ENCODE data around the gene COL25A1. TPM values are rescaled to one million over a fixed set of nuclear protein-coding genes. Genes with fewer than 3 reads are reported as not detected.

COL25A1 gene
- total RNA-seq, 1 donor from 2014 or later, result 8.6 TPM

DNA sequence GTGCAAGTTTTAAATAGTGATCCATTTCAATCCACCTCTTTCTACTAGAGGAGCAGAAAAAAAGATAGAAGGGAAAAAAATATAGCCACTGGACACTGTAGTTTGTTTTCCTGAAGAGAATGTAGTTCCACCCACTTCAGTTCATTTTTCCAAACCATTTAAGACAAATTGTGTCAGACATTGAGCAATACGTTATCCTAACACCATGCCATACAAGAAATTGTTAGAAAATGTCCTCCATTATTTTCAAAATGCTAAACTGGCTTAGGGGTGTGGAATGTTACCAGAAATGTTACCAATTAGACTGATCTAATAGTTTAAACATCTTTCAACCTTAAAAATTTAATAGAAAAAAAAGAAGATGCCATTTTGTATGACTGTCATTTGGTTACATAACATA, 491.0 kb downstream of the COL25A1 start:
- no peak for DNase-seq

GRCh38 chr4:108810087-108810486, 492.4 kb downstream of the COL25A1 start:
- DNase-seq, result no peak

- no peak for DNase-seq
Observed at GRCh38 chr4:108804648-108805273, 497.7 kb downstream of the COL25A1 start.

GRCh38 chr4:108799306-108799705, 503.2 kb downstream of the COL25A1 start:
- no peak for DNase-seq

DNA sequence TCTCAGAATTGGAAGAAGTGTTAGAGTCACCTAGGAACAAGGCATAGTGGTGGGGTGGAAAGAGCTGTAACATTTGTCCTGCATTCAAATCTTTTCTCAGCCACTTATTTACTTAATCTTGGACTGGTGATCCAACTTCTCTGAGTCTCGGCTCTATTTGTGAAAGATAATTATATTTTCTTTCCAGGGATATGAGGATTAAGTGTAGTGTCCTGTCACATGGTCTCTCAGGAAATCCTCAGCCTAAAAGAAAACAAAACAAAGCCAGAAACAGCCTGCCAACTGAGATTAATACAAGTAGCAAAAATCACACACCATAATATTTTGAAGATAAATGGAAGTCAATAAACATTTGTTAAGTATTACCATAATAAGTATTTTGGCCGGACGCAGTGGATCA, 506.3 kb downstream of the COL25A1 start:
- no peak for DNase-seq

DNA sequence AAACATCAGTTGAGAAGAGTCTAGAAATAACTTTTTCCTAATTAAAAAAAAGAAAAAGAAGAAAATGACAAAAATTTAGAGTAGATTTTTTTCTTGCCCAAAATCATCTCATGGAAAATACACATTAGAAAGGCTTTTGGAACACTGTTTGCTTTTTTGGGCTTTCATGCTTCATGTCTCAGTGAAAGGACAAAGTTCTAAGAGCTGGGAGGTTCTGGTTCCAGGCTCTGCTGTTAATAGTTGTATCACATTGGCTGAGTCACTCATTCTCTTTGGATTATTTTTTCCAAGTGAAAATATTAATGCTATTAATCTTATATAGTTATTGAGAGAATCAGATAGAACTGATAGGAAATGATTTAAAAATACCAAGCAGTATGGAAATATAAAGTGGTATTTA, 506.7 kb downstream of the COL25A1 start:
- no peak for DNase-seq

- no peak for DNase-seq
Observed at GRCh38 chr4:108794136-108794535, 508.3 kb downstream of the COL25A1 start.

GRCh38 chr4:108793415-108793814, 509.0 kb downstream of the COL25A1 start:
- no peak for DNase-seq

- no peak for DNase-seq
Observed at GRCh38 chr4:108788731-108789130, 513.7 kb downstream of the COL25A1 start.

GRCh38 chr4:108787724-108788123, 514.7 kb downstream of the COL25A1 start:
- DNase-seq, result no peak

DNA sequence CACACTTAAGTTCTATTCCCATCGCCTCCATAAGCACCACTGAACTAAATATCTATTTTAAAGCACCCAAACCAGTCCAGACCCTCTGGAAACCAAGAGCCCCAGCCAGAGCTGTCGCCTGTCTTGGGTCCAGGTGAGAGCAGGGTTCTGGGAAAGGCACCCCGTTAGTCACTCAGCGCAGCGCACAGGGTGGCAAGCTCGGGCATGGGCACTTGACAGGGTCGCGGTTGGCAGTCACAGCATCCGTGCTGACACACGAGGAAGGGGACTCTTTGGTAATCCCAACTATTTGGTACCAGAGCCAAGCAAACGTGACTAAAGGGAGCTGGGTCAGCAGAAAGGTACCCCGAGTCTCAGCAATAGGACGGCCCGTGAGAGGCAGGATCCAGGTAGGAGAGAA, 515.4 kb downstream of the COL25A1 start:
- DNase-seq, result no peak

- no peak for DNase-seq
Observed at GRCh38 chr4:108786351-108786750, 516.1 kb downstream of the COL25A1 start.

DNA sequence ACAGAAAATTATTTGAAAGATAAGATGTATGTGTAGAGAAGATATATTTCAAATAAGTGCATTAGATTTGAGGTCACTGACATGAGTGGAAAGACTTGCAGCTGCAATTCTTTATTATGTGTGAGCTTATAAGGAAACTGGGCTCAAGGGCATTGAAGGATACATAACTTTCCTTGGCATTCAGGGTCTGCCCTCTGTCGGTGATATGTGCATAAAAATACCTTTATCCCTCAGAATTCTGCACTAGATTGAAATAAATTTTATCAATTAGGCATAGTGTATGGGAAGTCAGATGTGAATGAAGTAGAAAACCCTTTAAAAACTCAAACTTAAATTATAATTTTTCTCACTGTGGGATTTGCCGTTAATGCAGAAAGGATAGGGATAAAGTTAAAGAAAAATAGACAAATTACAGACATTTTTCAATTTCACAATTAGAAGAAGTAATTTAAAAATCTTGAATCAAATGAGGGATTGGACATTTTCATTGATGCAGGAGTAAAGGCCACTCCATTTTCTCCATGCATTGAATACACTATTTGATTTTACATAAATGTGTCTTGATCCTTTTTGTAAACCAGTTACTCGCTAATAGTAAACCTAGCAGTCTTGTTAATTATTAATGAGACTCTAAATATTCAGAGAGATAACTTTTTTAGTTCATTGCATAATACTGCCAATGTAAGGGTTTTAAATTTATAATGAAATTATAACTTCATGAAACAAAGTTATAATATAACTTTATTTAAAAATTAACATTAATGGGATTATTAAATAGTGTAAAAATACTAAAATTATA, 518.6 kb downstream of the COL25A1 start:
- no peak for DNase-seq

GRCh38 chr4:108779958-108780357, 522.5 kb downstream of the COL25A1 start:
- no peak for DNase-seq

DNA sequence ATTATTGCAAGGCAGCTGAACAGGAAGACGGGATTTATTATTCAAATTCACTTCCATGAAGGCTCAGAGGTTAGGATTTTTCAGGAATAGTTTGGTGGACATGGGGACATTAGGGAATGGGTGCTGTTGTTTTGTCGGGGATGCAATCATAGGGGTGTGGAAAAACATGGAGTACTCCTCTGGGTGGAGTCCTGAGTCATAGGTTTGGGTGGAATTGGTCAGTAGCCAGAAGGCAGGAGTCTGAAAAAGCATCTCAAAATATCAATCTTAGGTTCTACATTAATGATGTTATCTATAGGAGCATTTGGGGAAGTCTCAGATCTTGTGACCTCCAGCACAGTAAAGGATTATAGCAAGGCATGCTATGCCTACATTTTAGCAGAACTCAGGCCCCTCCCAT, 525.1 kb downstream of the COL25A1 start:
- DNase-seq, result no peak

- no peak for DNase-seq
Observed at GRCh38 chr4:108775921-108776320, 526.5 kb downstream of the COL25A1 start.

- no peak for DNase-seq
Observed at GRCh38 chr4:108774809-108775530, 527.5 kb downstream of the COL25A1 start.

DNA sequence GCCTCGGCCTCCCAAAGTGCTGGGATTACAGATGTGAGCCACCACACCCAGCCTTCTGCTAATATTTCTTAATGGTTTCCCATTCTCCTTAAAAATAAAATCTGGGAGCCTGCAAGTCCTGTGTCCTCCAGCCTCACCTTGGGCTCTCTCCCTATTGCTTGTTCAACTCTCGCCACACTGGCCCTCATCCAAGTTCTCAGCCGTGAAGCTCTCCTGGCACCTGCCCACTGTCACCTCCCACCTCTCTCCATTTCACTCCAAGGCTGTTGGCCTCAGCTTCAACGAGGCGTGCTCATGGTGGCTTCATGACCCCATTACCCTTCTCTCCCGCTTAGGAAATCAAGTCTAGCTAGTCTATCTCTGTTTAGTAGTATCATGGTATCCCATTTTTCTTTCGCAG, 530.1 kb downstream of the COL25A1 start:
- DNase-seq, result no peak

- DNase-seq, result no peak
Observed at GRCh38 chr4:108766058-108766457, 536.4 kb downstream of the COL25A1 start.

DNA sequence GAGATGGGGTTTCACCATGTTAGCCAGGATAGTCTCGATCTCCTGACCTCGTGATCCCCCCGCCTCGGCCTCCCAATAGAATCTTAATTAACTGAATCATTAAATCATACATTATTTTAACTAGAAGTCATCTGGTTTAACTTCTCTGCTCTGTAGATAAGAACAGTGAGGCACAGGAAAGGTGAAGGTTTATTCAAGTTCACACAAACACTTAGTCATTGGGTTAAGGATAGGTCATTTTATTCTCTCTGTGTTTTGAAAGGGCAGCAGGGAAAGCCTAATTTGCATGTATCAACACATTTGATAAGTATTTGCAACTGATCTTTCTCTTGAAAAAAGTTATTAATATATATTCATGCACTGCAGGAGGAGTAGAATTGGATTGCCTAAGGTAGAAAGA, 538.5 kb downstream of the COL25A1 start:
- DNase-seq, result no peak

- no peak for DNase-seq
Observed at GRCh38 chr4:108763226-108763593, 539.2 kb downstream of the COL25A1 start.

GRCh38 chr4:108762559-108763225, 539.8 kb downstream of the COL25A1 start, which contains the start of gene ETNPPL:
TSS of gene ETNPPL (minus strand) at chr4:108763053. CDS start at chr4:108762898, 155 bp downstream.
- DNase-seq, result no peak
